K562 (cell line): ENCODE data around the gene TECPR2.

Experiments used
- NFIC ChIP-seq: fragments of 450-650 bp; IDR thresholded peaks from 2 replicates; pipeline ENCODE4 v1.6.1; 2017; ENCODE audit warnings: mild to moderate bottlenecking, inconsistent platforms
- POLR2A ChIP-seq: fragments of 450-650 bp; conservative IDR thresholded peaks from 2 replicates; pipeline ENCODE4 v1.6.1; 2016
- TF ChIP-seq, protein P1 (sequence below): fragments of 450-650 bp; formaldehyde crosslinking; IDR thresholded peaks from 2 replicates; pipeline ENCODE4 v1.4.0; 2020; ENCODE audit warnings: mild to moderate bottlenecking, mixed read lengths
- TF ChIP-seq, protein P2 (sequence below): sonication (generic); formaldehyde crosslinking; IDR thresholded peaks from 2 replicates; pipeline ENCODE4 v1.8.0; 2022; ENCODE audit warnings: mild to moderate bottlenecking, missing genetic modification reagents

DNA sequence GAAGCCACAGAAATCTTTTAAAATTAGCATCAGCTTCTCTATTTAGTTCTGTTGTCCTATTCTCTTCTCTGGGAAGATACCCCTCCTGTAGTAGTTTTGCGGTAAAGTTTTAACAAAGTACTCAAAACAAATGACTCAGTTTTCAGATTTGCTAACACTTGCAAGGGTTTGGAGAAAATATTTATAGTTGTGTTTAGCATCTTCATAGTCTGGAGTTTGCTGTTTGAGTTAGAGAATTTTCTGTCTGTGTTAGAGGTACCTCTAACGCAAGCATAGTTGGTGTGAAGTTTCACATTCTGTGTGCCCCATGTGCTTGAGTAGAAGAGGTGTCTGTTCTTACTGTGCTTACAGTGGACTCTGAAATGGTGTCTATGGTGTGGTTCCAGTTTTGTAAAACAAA lies 110.8 kb downstream of the TECPR2 start:
- TF ChIP-seq POLR2A (no peak), NFIC (no peak)
- TF ChIP-seq, protein P1, sequence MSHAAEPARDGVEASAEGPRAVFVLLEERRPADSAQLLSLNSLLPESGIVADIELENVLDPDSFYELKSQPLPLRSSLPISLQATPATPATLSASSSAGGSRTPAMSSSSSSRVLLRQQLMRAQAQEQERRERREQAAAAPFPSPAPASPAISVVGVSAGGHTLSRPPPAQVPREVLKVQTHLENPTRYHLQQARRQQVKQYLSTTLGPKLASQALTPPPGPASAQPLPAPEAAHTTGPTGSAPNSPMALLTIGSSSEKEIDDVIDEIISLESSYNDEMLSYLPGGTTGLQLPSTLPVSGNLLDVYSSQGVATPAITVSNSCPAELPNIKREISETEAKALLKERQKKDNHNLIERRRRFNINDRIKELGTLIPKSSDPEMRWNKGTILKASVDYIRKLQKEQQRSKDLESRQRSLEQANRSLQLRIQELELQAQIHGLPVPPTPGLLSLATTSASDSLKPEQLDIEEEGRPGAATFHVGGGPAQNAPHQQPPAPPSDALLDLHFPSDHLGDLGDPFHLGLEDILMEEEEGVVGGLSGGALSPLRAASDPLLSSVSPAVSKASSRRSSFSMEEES (CRISPR knock-in tag): no peak
- TF ChIP-seq, protein P2, sequence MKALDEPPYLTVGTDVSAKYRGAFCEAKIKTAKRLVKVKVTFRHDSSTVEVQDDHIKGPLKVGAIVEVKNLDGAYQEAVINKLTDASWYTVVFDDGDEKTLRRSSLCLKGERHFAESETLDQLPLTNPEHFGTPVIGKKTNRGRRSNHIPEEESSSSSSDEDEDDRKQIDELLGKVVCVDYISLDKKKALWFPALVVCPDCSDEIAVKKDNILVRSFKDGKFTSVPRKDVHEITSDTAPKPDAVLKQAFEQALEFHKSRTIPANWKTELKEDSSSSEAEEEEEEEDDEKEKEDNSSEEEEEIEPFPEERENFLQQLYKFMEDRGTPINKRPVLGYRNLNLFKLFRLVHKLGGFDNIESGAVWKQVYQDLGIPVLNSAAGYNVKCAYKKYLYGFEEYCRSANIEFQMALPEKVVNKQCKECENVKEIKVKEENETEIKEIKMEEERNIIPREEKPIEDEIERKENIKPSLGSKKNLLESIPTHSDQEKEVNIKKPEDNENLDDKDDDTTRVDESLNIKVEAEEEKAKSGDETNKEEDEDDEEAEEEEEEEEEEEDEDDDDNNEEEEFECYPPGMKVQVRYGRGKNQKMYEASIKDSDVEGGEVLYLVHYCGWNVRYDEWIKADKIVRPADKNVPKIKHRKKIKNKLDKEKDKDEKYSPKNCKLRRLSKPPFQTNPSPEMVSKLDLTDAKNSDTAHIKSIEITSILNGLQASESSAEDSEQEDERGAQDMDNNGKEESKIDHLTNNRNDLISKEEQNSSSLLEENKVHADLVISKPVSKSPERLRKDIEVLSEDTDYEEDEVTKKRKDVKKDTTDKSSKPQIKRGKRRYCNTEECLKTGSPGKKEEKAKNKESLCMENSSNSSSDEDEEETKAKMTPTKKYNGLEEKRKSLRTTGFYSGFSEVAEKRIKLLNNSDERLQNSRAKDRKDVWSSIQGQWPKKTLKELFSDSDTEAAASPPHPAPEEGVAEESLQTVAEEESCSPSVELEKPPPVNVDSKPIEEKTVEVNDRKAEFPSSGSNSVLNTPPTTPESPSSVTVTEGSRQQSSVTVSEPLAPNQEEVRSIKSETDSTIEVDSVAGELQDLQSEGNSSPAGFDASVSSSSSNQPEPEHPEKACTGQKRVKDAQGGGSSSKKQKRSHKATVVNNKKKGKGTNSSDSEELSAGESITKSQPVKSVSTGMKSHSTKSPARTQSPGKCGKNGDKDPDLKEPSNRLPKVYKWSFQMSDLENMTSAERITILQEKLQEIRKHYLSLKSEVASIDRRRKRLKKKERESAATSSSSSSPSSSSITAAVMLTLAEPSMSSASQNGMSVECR: no peak
